Tibial artery (tissue), 4 donors: ENCODE results near the gene NCKAP5.

Experiments used
- DNase-seq, 2 donors: peaks; one replicate each; pipeline ENCODE4 v3.0.0-alpha.2; 2019
- H3K27ac ChIP-seq, 2 donors: fragments of 200-600 bp; sonication (generic) in 1 of 2; 1 replicate in 1 of 2; 2 replicates in 1 of 2; pipeline ENCODE4 v1.5.1; 2018 to 2019; ENCODE audit warnings: mild to moderate bottlenecking in 1 of 2
- H3K27me3 ChIP-seq, 2 donors: fragments of 200-600 bp; sonication (generic) in 1 of 2; one replicate each; pipeline versions ENCODE4 v1.5.1 to v1.6.0; 2016 to 2019
- H3K36me3 ChIP-seq, 3 donors: fragments of 200-600 bp; sonication (generic) in 2 of 3; one replicate each; pipeline ENCODE4 v1.5.1; 2016 to 2019; ENCODE audit warnings: mild to moderate bottlenecking in 2 of 3
- H3K4me1 ChIP-seq, 4 donors: fragments of 200-600 bp; sonication (generic) in 2 of 4; 1 replicate in 3 of 4; 2 replicates in 1 of 4; pipeline ENCODE4 v1.5.1; 2016 to 2019
- H3K4me3 ChIP-seq, 2 donors: fragments of 200-600 bp; sonication (generic) in 1 of 2; 1 replicate in 1 of 2; 2 replicates in 1 of 2; pipeline ENCODE4 v1.5.1; 2018 to 2019; ENCODE audit warnings: mild to moderate bottlenecking in 2 of 2
- H3K9me3 ChIP-seq, 3 donors: fragments of 200-600 bp; sonication (generic) in 1 of 3; one replicate each; pipeline ENCODE4 v1.5.1; 2016 to 2019
- CTCF ChIP-seq, 2 experiments: fragments of 200-600 bp in 1 of 2; fragments of 450-650 bp in 1 of 2; IDR thresholded peaks; one replicate each; pipeline ENCODE4 v1.5.1; 2017 to 2019; ENCODE audit warnings: antibody characterized with exemption in 2 of 2, mild to moderate bottlenecking in 1 of 2, moderate library complexity in 1 of 2
- intact Hi-C: fragments of 100-400 bp; cut with DNase I; formaldehyde crosslinking; loops from one replicate; pipeline ENCODE4 v1.15.0; 2023; ENCODE audit warnings: low total_unique reads

Gene NCKAP5

GRCh38 chr2:132654335-132654734 lies 913.9 kb downstream of the NCKAP5 start:
- DNase-seq = no peak
- H3K4me1 ChIP-seq = no peaks in the 10 kb centered on the region
- H3K9me3 ChIP-seq = no peaks in the 10 kb centered on the region
- intact Hi-C loops = no loop called here
- no peak for TF ChIP-seq CTCF (IDR thresholded peaks at IDR 0.05)
- no peak overlapping the region for H3K27ac ChIP-seq
- H3K36me3 ChIP-seq = no peaks in the 10 kb centered on the region
- H3K27me3 ChIP-seq = no peaks in the 10 kb centered on the region
- no peak overlapping the region for H3K4me3 ChIP-seq

- Histone ChIP-seq H3K4me1 (no peaks in the 10 kb centered on the region), H3K9me3 (no peaks in the 10 kb centered on the region), H3K27ac (no peak overlapping the region), H3K27me3 (no peaks in the 10 kb centered on the region), H3K36me3 (no peaks in the 10 kb centered on the region), H3K4me3 (no peak overlapping the region)
- intact Hi-C loops = no loop called here
- no peak for DNase-seq
- TF ChIP-seq CTCF (IDR thresholded peaks at IDR 0.05) = no peak
Observed at GRCh38 chr2:132652474-132652873, 915.8 kb downstream of the NCKAP5 start.

GRCh38 chr2:132651115-132652045 lies 916.9 kb downstream of the NCKAP5 start:
- H3K27ac ChIP-seq = no peak overlapping the region
- DNase-seq = no peak
- intact Hi-C loops = no loop called here

GRCh38 chr2:132646540-132647108 lies 921.6 kb downstream of the NCKAP5 start:
- Histone ChIP-seq H3K36me3 (no peaks in the 10 kb centered on the region), H3K4me1 (no peaks in the 10 kb centered on the region), H3K9me3 (no peaks in the 10 kb centered on the region), H3K27me3 (peaks cover 0 to 3% of the 10 kb centered on the region in 2 donors), H3K4me3 (no peak overlapping the region), H3K27ac (no peak overlapping the region)
- DNase-seq = no peak
- intact Hi-C loops = no loop called here
- TF ChIP-seq CTCF (IDR thresholded peaks at IDR 0.05) = no peak

More at GRCh38 chr2:132651115-132652045, 916.9 kb downstream of the NCKAP5 start:
- Histone ChIP-seq H3K36me3 (no peaks in the 10 kb centered on the region), H3K4me3 (no peak overlapping the region), H3K4me1 (no peaks in the 10 kb centered on the region), H3K27me3 (no peaks in the 10 kb centered on the region), H3K9me3 (no peaks in the 10 kb centered on the region)
- TF ChIP-seq CTCF (IDR thresholded peaks at IDR 0.05) = no peak

- H3K4me1 ChIP-seq = no peaks in the 10 kb centered on the region
- peaks cover 0 to 3% of the 10 kb centered on the region in 2 donors for H3K27me3 ChIP-seq
- no peaks in the 10 kb centered on the region for H3K36me3 ChIP-seq
- no peak for TF ChIP-seq CTCF (IDR thresholded peaks at IDR 0.05)
- no peaks in the 10 kb centered on the region for H3K9me3 ChIP-seq
- intact Hi-C loops = no loop called here
- H3K4me3 ChIP-seq = no peak overlapping the region
- H3K27ac ChIP-seq = no peak overlapping the region
- DNase-seq = no peak
Observed at GRCh38 chr2:132645722-132646539, 922.3 kb downstream of the NCKAP5 start.
